Endothelial cell of umbilical vein (primary cell): Measurements from ENCODE around the gene ZBED4. TPM values are rescaled to one million over a fixed set of nuclear protein-coding genes. Genes with fewer than 3 reads are reported as not detected.

ENCODE experiments used
- BruUV-seq: library from RNA; stranded (reverse); fragments of 400-500 nt; replicated peaks from 2 replicates; lab custom pipeline; 2021; lab: Mats Ljungman, UMichigan
- CTCF ChIA-PET: fragments of 300-600, 350-600 bp; sonication (Branson Sonifier 250); formaldehyde crosslinking; loops from one replicate; lab custom pipeline; 2021; ENCODE audit warnings: antibody characterized with exemption, inconsistent platforms; lab: Charles Lee
- POLR2A ChIA-PET: fragments of 300-600, 350-600 bp; sonication (Branson Sonifier 250); formaldehyde crosslinking; loops from one replicate; lab custom pipeline; 2021; ENCODE audit warnings: antibody characterized with exemption, inconsistent platforms; lab: Charles Lee
- DNase-seq: peaks from one replicate; pipeline ENCODE4 v3.0.0-alpha.2; 2011; ENCODE audit warnings: low read depth, low spot score
- FAIRE-seq: peaks from 2 replicates; lab custom pipeline; 2011; peaks lifted over from hg19 to GRCh38; lab: Jason Lieb, UNC
- H2AFZ ChIP-seq: 2 replicates; pipeline ENCODE4 v1.6.0; 2012; ENCODE audit warnings: low read depth, low read length, control low read depth, inconsistent platforms
- H3K27ac ChIP-seq: 2 replicates; pipeline ENCODE4 v1.5.1; 2011; ENCODE audit warnings: low read depth, mild to moderate bottlenecking, control low read depth, low read length, moderate library complexity; ENCODE audit not compliant: insufficient read depth
- H3K27me3 ChIP-seq, 2 experiments: 2 replicates each; pipeline versions ENCODE4 v1.6.0 to v1.6.1; 2011; ENCODE audit warnings: low read length in 2 of 2, mixed read lengths in 1 of 2; ENCODE audit not compliant: control insufficient read depth in 2 of 2, insufficient read depth in 2 of 2
- H3K36me3 ChIP-seq, 2 experiments: 2 replicates in 1 of 2; 3 replicates in 1 of 2; pipeline ENCODE4 v1.5.1; 2011; ENCODE audit warnings: low read length in 2 of 2, mild to moderate bottlenecking in 1 of 2, moderate library complexity in 1 of 2; ENCODE audit not compliant: control insufficient read depth in 2 of 2, insufficient read depth in 2 of 2; ENCODE audit errors: extremely low read depth in 1 of 2
- H3K4me1 ChIP-seq: 3 replicates; pipeline ENCODE4 v1.5.1; 2011; ENCODE audit warnings: mild to moderate bottlenecking, low read length; ENCODE audit not compliant: control insufficient read depth, insufficient read depth; ENCODE audit errors: extremely low read depth
- H3K4me2 ChIP-seq: 2 replicates; pipeline ENCODE4 v1.6.1; 2011; ENCODE audit warnings: low read length, control low read depth, mixed read lengths; ENCODE audit not compliant: insufficient read depth
- H3K4me3 ChIP-seq, 3 experiments: fragments of 200-600 bp in 1 of 3; sonication (generic), shearing (Covaris generic) in 1 of 3; replicated peaks in 1 of 3; 2 replicates each; pipeline ENCODE4 v1.5.1; 2011 to 2016; ENCODE audit warnings: control low read depth in 3 of 3, low read length in 3 of 3, mild to moderate bottlenecking in 2 of 3, inconsistent platforms in 1 of 3, low read depth in 1 of 3, moderate library complexity in 1 of 3; ENCODE audit not compliant: insufficient read depth in 1 of 3
- H3K79me2 ChIP-seq: 2 replicates; pipeline ENCODE4 v1.6.0; 2012; ENCODE audit warnings: low read length, inconsistent platforms; ENCODE audit not compliant: control insufficient read depth, insufficient read depth
- H3K9ac ChIP-seq: replicated peaks from 2 replicates; pipeline ENCODE3; 2011; ENCODE audit warnings: low read length, control low read depth; ENCODE audit not compliant: insufficient read depth; ENCODE audit errors: extremely low read depth
- H3K9me1 ChIP-seq: replicated peaks from 3 replicates; pipeline ENCODE4 v1.6.0; 2011; ENCODE audit warnings: mild to moderate bottlenecking, low read length; ENCODE audit not compliant: control insufficient read depth, insufficient read depth; ENCODE audit errors: extremely low read depth
- H3K9me3 ChIP-seq: replicated peaks from 2 replicates; pipeline ENCODE4 v1.5.1; 2012; ENCODE audit warnings: low read length, inconsistent platforms; ENCODE audit not compliant: control insufficient read depth, insufficient read depth
- H4K20me1 ChIP-seq: replicated peaks from 2 replicates; pipeline ENCODE3; 2011; ENCODE audit warnings: mild to moderate bottlenecking, low read length; ENCODE audit not compliant: control insufficient read depth, insufficient read depth; ENCODE audit errors: extremely low read depth
- EZH2 ChIP-seq: IDR thresholded peaks from 2 replicates; pipeline ENCODE4 v1.6.1; 2012; ENCODE audit warnings: borderline replicate concordance, low read depth, mild to moderate bottlenecking, moderate library complexity, low read length, inconsistent platforms; ENCODE audit not compliant: severe bottlenecking
- FOS ChIP-seq: IDR thresholded peaks from 2 replicates; pipeline ENCODE4 v1.6.1; 2011; ENCODE audit warnings: mild to moderate bottlenecking, low read length, moderate library complexity, borderline replicate concordance; ENCODE audit not compliant: insufficient read depth
- GATA2 ChIP-seq: IDR thresholded peaks from 2 replicates; pipeline ENCODE4 v1.7.0; 2011; ENCODE audit warnings: low read depth, mild to moderate bottlenecking, moderate library complexity, mixed read lengths, low read length; ENCODE audit not compliant: insufficient read length, insufficient read depth
- JUN ChIP-seq: IDR thresholded peaks from 2 replicates; pipeline ENCODE4 v1.6.1; 2011; ENCODE audit warnings: borderline replicate concordance, low read depth; ENCODE audit not compliant: insufficient read length, insufficient read depth
- MYC ChIP-seq: IDR thresholded peaks from one replicate; pipeline ENCODE4 v1.6.1; 2011; ENCODE audit warnings: mild to moderate bottlenecking, low read depth, low read length
- POLR2A ChIP-seq: IDR thresholded peaks from 2 replicates; pipeline ENCODE4 v1.6.1; 2012; ENCODE audit warnings: low read depth, mild to moderate bottlenecking, control low read depth, low read length
- POLR2AphosphoS5 ChIP-seq: IDR thresholded peaks from 2 replicates; pipeline ENCODE4 v1.6.1; 2012; ENCODE audit warnings: low read depth, mild to moderate bottlenecking, control low read depth, low read length, moderate library complexity; ENCODE audit not compliant: insufficient read depth
- dilution Hi-C: fragments of 300-500 bp; cut with MboI; formaldehyde crosslinking; loops from one replicate; pipeline ENCODE4 v1.15.0; 2019; ENCODE audit warnings: low sequenced_read_pairs; ENCODE audit not compliant: extremely low pct_ligation_motif_present
- intact Hi-C: fragments of 100-400 bp; cut with micrococcal nuclease; formaldehyde crosslinking; loops from one replicate; pipeline ENCODE4 v1.10.0; 2022
- polyA plus RNA-seq, 4 experiments: library from polyadenylated mRNA; depleted of rRNA in 3 of 4; stranded (reverse) in 3 of 4; unstranded in 1 of 4; fragments of >200 nt; gene quantifications; 2 replicates each; pipeline versions ENCODE4 v1.2.1 to v1.2.3, GENCODE V29; 2011 to 2012; ENCODE audit warnings: missing spikeins in 1 of 4
- total RNA-seq: library from RNA; stranded (reverse); gene quantifications from 2 replicates; pipeline ENCODE4 v1.2.3, GENCODE V29; 2021
- TF ChIP-seq, protein P1 (sequence below), 2 donors: IDR thresholded peaks; 1 replicate in 1 of 2; 2 replicates in 1 of 2; pipeline ENCODE4 v1.5.1; 2011; ENCODE audit warnings: low read length in 2 of 2, mild to moderate bottlenecking in 2 of 2, moderate library complexity in 2 of 2, control low read depth in 1 of 2, inconsistent platforms in 1 of 2, low read depth in 1 of 2; ENCODE audit not compliant: insufficient read depth in 1 of 2; ENCODE audit errors: extremely low read depth in 1 of 2
- TF ChIP-seq, protein P2 (sequence below): IDR thresholded peaks from 2 replicates; pipeline ENCODE4 v1.6.1; 2011; ENCODE audit not compliant: insufficient read depth, insufficient read length

The ZBED4 gene
- total and polyA plus RNA-seq, 2 donors (not counting 3 experiments of a cell fraction or from before 2014, with no cell fraction given) = 8.6 to 18.2 TPM

GRCh38 chr22:49920859-49921258, 67.2 kb downstream of the ZBED4 start:
- FAIRE-seq (no peak), DNase-seq (no peak)
- H3K4me2 ChIP-seq = no peak overlapping the region
- peaks cover 14% of the 10 kb centered on the region for H3K4me1 ChIP-seq
- ChIA-PET POLR2A (no interaction called here), CTCF (no interaction called here)
- peaks cover 4% of the 10 kb centered on the region for H3K79me2 ChIP-seq
- peaks cover 2 to 8% of the 10 kb centered on the region in 2 experiments for H3K36me3 ChIP-seq
- H3K4me3 ChIP-seq = no peak overlapping the region
- H3K9me3 ChIP-seq = no peaks in the 10 kb centered on the region
- H3K9me1 ChIP-seq = no peaks in the 10 kb centered on the region
- TF ChIP-seq, protein P1, sequence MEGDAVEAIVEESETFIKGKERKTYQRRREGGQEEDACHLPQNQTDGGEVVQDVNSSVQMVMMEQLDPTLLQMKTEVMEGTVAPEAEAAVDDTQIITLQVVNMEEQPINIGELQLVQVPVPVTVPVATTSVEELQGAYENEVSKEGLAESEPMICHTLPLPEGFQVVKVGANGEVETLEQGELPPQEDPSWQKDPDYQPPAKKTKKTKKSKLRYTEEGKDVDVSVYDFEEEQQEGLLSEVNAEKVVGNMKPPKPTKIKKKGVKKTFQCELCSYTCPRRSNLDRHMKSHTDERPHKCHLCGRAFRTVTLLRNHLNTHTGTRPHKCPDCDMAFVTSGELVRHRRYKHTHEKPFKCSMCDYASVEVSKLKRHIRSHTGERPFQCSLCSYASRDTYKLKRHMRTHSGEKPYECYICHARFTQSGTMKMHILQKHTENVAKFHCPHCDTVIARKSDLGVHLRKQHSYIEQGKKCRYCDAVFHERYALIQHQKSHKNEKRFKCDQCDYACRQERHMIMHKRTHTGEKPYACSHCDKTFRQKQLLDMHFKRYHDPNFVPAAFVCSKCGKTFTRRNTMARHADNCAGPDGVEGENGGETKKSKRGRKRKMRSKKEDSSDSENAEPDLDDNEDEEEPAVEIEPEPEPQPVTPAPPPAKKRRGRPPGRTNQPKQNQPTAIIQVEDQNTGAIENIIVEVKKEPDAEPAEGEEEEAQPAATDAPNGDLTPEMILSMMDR (IDR thresholded peaks at IDR 0.05; ENCODE audit: extremely low read depth in 1 of 2, insufficient read depth in 1 of 2, low read depth in 1 of 2, low read length in 2 of 2) = no peak
- TF ChIP-seq FOS (no peak), POLR2A (no peak), POLR2AphosphoS5 (no peak), MYC (no peak), EZH2 (no peak), GATA2 (no peak), JUN (no peak)
- TF ChIP-seq, protein P2, sequence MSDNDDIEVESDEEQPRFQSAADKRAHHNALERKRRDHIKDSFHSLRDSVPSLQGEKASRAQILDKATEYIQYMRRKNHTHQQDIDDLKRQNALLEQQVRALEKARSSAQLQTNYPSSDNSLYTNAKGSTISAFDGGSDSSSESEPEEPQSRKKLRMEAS = no peak
- dilution Hi-C loops = no loop called here
- no peaks in the 10 kb centered on the region for H4K20me1 ChIP-seq
- no peak overlapping the region for H2AFZ ChIP-seq
- H3K27me3 ChIP-seq = no peaks in the 10 kb centered on the region
- no peak overlapping the region for H3K9ac ChIP-seq
- BruUV-seq = no TSS peak
- intact Hi-C loops = no loop called here
- no peak overlapping the region for H3K27ac ChIP-seq
